ENCODE data around the gene ARR3.
"Not testable (repeated sequence)": the region's sequence is repeated elsewhere in the genome, so short reads cannot be mapped to it uniquely, and the experiment has no call there.

Gene ARR3

DNA sequence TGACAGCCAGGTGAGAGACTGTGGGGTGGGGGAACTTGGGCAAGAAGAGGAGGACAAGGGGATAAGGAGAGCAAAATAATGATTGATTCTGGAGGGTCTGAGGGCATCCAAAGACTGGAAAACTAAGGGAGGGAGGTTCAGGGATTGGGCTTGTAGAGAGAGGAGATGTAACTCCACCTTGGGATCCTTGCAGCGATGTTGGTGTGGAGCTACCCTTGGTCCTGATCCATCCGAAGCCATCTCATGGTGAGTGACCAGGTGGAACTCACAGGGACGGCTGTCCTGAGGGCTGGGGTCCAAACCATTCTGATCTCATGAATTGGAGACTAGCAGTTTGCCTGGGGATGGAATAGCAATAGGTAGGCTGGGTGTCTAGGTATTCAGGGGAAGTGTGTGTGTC lies 12.4 kb downstream of the ARR3 start:
- no peak for DNase-seq (ENCODE audit: low read depth)

DNA sequence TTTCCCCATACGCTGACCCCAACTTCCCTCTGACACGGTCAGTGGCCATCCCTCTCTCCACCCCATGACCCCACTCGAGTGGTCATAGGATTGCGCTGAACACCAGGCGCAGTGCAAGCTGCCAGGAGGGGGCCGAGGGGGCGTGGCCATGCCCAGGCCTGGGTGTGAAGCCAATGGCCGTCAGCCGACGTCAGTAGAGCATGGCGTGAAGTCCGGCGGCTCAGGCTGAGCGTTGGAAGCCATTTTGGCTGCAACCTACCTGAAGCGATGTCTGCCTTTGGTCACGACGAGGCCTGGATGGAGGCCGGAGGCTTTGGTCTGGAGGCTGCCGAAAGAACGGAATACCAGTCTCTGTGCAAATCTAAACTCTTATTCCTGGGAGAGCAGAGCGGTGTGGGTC lies 13.8 kb downstream of the ARR3 start, which contains the start of gene RAB41:
RAB41 (plus strand) TSS at position 222 of the 400 bp plus-strand sequence; CDS start at position 268, 46 bp downstream.
- DNase-seq (ENCODE audit: low read depth), result no peak

DNA sequence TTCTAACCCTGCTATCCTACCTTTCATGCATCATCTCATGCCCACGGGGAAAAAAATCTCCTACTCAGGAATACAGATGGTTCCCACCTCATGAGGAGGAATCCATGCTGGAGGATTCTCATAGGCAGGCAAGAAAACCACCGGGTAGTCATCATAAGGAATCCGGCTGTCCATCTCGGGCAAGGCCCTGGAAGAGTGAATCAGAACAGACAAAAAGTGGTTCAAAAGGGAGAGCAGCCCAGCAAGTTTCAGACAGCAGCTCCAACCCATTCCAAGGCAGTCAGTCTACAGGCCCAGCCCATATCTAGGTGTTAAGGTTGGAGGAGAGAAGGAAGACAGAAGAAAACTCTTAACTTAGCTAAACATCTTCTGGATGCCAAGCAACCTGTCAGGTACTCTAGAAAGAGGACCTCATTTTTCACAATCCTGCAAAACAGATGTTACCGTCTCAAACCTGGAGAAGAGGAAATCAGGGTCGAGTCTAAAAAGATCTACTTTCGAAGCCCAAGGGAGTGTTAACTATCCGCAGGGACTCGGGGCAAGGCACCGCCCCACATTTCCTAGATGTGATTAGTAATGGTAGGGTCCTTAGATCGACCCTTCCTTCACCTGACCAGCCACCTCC lies 21.1 kb downstream of the ARR3 start:
- DNase-seq (ENCODE audit: low read depth), result no peak

DNA sequence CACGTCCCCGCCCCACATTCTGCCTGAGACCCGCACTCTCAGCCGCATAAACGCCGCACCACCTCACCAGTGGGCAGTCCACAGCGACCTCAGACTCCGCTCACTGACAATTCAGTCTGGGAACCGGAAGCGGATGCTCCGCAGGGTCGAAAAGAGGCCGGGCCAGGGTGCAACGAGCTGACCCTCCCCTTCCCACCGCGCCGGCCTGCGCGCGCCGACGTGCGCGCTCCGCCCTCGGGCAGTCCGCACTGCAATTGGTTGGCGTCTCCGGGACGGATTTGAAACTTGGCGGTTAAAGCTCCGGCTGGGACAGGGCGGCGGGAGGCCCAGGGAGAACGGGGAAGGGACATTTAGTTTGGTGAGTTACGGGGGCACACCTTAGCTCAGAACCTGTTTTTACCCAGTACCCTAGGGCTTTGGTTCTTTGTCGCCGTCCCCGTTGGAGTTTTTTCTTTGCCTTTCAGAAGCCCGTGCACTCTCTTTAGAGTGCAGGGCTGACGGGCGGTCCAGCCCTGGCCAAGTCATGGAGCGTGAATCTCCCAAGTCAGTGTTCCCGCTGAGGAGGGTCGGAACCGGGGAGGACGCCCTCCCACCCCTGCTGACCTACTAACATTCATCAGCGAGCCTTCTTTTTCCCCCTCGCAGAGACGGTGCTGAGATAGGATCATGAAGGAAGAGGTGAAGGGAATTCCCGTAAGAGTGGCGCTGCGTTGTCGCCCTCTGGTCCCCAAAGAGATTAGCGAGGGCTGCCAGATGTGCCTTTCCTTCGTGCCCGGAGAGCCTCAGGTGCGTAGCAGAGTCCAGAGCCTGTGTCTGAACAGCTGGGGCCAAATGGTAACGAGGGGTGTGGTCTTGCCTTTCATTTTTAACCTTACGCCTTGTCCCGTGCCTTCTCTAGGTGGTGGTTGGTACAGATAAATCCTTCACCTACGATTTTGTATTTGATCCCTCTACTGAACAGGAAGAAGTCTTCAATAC lies 21.9 kb downstream of the ARR3 start, which contains the start of the genes KIF4A and PDZD11:
KIF4A (plus strand) TSS at position 312 of the 978 bp plus-strand sequence; CDS start at position 667, 355 bp downstream.
PDZD11 (minus strand) TSS at position 135 of the 978 bp plus-strand sequence. CDS start 586 bp downstream, outside the sequence.
- DNase-seq (ENCODE audit: low read depth), result peak; percentile 64

DNA sequence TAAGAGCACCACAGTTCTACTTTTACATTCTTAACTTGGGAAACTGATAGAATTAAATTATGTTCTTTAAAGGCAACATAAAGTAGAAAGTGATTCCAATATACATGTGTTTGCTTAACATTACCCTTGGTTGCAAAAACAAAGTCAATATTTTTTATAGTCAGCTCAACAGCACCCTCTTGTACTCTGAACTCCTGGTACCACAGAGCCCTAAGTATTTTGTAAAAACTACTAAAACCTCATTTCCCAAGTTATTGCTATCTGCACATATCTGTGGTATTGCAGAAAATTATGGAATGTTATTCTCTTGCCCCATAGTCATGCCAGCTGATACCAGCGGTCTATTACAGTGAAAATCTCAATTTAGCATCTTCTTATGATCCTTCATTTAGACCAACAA lies 24.7 kb downstream of the ARR3 start:
- no peak for DNase-seq (ENCODE audit: low read depth)

DNA sequence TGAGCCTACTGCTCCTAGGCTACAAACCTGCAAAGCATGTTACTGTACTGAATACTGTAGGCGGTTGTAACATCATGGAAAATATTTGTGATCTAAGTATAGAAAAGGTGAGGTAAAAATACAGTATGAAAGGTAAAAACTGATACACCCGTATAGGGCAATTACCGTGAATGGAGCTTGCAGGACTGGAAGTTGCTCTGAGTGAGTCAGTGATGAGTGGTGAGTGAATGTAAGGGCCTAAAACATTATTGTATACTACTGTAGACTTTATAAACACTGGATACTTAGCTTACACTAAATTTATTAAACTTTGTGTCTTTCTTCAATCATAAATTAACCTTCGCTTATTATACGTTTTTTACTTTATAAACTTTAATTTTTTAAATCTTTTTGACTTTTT lies 25.5 kb downstream of the ARR3 start:
- DNase-seq (ENCODE audit: low read depth), result no peak

DNA sequence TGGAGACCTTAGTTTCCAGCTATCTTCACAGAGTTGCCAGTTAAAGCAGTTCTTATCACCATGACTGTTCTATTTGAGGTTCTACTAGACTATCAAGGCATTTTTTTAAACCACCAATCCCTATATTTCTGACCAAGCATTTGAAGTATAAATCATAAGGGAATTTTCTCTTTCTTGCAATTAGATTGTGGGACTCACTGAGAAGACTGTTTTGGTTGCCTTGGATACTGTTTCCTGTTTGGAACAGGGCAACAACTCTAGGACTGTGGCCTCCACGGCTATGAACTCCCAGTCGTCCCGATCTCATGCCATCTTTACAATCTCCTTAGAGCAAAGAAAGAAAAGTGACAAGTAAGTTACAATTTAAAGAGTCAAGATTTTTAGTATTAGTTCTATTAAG lies 33.6 kb downstream of the ARR3 start:
- DNase-seq (ENCODE audit: low read depth), result no peak

DNA sequence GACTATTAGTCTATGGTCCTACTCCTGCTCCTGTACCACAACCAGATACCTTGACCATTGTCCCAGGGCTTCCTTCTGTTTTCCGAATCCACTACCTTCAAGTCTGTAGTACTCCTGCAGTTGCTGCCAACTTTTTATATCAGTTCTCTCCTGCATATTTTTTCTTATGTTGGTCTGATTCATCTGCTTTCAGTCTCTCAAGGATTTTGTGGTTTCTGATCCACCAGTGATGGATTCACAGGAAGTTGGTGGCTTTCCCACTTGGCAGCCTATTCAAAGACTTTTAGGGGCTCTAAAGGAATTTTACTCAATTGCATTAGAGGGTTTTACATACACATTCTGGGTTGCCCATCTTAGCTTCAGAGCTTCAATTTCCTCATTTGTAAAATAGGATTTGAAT lies 45.4 kb downstream of the ARR3 start:
- no peak for DNase-seq (ENCODE audit: low read depth)

DNA sequence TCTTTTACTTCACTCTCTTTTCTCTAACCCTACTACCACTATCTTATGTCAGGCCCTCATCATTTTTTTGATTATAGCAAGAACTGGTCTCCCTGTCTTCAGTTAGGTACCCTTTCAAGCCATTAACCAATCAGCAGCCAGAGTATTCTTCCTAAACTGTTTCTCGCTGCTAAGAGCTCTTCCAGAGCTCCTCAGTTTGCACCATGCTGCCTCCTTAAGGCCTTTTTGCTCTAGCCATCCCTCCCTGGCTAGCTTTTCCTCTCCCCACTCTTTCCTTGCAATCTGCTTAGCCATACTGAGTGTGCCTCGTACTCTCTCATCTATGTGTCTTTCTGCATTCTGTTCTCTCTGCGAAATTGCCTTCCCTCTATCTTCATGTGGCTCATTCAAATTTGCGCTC lies 54.6 kb downstream of the ARR3 start:
- no peak for DNase-seq (ENCODE audit: low read depth)

DNA sequence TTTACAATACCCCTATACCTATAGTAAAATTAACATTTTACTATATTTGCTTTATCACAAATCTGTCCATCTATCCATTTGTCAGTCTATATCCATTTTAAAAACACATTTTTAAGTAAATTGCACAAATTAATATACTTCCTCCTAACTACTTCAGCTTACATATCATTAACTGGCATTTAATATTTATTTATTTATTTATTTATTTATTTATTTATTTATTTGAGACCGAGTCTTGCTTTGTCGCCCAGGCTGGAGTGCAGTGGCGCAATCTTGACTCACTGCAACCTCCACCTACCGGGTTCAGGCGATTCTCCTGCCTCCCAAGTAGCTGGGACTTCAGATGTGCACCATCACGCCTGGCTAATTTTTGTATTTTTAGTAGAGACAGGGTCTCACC lies 55.5 kb downstream of the ARR3 start:
- not testable (repeated sequence) for DNase-seq (ENCODE audit: low read depth)

DNA sequence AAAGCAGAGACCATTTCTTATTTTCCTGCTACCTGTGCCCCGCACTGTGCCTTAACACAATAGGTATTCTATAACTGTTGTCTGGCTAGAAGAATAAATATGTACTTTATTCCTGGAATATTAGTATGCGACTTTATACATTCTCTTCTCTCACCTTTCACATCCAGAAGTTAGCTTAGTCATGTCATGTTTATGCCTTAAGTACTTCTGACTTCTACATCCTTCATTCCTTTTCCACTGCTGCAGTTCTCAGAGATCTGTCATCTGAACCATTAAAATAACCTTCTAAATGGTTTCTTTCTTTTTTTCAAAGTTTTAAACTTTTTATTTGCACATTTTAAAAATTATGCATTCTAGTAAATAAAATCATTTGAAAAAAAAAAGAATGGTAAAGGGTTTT lies 56.2 kb downstream of the ARR3 start:
- no peak for DNase-seq (ENCODE audit: low read depth)

DNA sequence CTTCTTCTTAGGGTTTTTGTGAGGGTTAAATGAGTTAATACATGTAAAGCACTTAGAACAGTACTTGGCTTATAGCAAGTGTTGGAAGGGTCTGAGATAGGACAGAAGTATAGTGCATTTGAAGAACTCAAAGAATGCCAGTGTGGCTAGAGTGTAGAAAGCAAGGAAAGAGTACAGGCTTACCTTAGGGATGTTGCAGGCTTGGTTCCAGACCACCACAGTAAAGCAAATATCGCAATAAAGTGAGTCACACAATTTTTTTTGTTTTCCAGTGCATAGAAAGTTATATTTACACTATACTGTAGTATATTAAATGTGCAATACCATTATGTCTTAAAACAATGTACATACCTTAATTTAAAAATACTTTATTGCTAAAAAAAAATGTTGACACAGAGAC lies 63.0 kb downstream of the ARR3 start:
- DNase-seq (ENCODE audit: low read depth), result no peak
